ENCODE measurements around the gene SLC25A1.

SLC25A1 gene

DNA sequence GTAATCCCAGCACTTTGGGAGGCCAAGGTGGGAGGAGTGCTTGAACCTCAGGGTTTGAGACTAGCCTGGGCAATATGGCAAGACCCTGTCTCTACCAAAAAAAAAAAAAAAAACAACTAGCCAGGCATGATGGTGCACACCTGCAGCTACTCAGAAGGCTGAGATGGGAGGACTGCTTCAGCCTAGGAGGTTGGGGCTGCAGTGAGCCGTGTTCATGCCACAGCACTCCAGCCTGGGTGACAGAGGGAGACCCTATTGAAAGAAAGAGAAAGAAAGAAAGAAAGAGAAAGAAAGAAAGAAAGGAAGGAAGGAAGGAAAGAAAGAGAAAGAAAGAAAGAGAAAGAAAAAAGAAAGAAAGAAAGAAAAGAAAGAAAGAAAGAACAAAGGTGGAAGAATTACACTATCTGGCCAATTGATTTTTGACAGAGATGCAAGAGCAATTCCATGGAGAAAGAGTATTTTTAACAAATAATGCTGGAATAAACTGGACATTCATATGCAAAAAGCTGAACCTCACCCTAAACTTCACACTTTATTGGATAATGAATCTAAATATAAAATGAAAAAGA is 33.9 kb upstream of the SLC25A1 start:
- 88% methylated on average over 1 of the region's 1 CpG for WGBS
- H2AFZ ChIP-seq (ENCODE audit: low read depth, low read length): no peak overlapping the region

DNA sequence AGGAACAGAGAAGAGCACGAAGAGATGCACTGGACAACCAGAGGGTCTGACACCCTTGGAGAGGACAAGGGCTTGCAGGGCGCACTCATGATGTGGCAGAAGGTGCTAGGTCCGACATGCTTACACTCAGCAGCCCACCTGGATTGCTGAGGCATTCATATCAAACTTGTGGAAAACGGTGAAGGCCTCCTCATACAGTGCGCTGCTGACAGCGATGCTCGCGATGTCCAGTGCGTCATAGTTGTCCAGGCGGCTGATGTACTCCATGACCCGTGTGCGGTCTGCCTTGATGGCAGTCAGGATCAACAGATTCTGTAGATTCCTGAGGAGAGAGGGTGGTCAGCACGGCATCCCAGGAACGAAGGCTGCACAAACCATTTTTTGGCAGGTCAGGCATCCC is 31.7 kb upstream of the SLC25A1 start:
- WGBS: 98% methylated on average over 12 of the region's 14 CpGs
- no peaks in the 10 kb centered on the region for H3K4me1 ChIP-seq (ENCODE audit: control insufficient read depth, insufficient read depth, low read depth, low read length)

More for the DNA sequence above, 33.9 kb upstream of the SLC25A1 start:
- peaks cover 35 to 36% of the 10 kb centered on the region in 2 experiments for H3K36me3 ChIP-seq (ENCODE audit: control insufficient read depth in 1 of 2, insufficient read depth in 2 of 2, low read depth in 1 of 2, low read length in 2 of 2)
- no peak overlapping the region for H3K9ac ChIP-seq (ENCODE audit: low read length)
- H2BK15ac ChIP-seq (ENCODE audit: low read depth, poor library complexity, severe bottlenecking): no peak overlapping the region
- H3K27ac ChIP-seq (ENCODE audit: low read length, poor library complexity, severe bottlenecking): no peak overlapping the region
- H4K91ac ChIP-seq (ENCODE audit: low read length): no peak overlapping the region
- no peaks in the 10 kb centered on the region for H3K9me3 ChIP-seq (ENCODE audit: control insufficient read depth, low read length)
- H3K4me1 ChIP-seq (ENCODE audit: control insufficient read depth, insufficient read depth, low read depth, low read length): no peaks in the 10 kb centered on the region
- H3K79me1 ChIP-seq (replicated peaks; ENCODE audit: low read length, poor library complexity, severe bottlenecking): no peaks in the 10 kb centered on the region
- H3K14ac ChIP-seq (ENCODE audit: low read length in 2 of 2): no peak overlapping the region
- DNase-seq: no peak
- no peak overlapping the region for H3K4ac ChIP-seq (ENCODE audit: low read depth in 1 of 2, low read length in 2 of 2)
- H4K8ac ChIP-seq (ENCODE audit: low read length): no peak overlapping the region
- H3K18ac ChIP-seq (ENCODE audit: low read depth in 1 of 2, low read length in 2 of 2): no peak overlapping the region
- no peaks in the 10 kb centered on the region for H3K27me3 ChIP-seq (ENCODE audit: control insufficient read depth in 1 of 2, insufficient read depth in 1 of 2, low read length in 2 of 2)
- H3K4me2 ChIP-seq (ENCODE audit: low read length, poor library complexity, severe bottlenecking): no peak overlapping the region
- H2BK120ac ChIP-seq (ENCODE audit: low read depth, low read length): no peak overlapping the region
- no peak overlapping the region for H2BK5ac ChIP-seq (ENCODE audit: low read depth, low read length, poor library complexity, severe bottlenecking)
- H3K4me3 ChIP-seq (ENCODE audit: insufficient read depth in 1 of 2, low read depth in 1 of 2, low read length in 2 of 2): no peak overlapping the region
- H2BK12ac ChIP-seq (ENCODE audit: low read length in 2 of 2): no peak overlapping the region
- H2AK5ac ChIP-seq (ENCODE audit: low read length, severe bottlenecking): no peak overlapping the region
- H3K23ac ChIP-seq (ENCODE audit: low read length in 2 of 2): no peak overlapping the region

DNA sequence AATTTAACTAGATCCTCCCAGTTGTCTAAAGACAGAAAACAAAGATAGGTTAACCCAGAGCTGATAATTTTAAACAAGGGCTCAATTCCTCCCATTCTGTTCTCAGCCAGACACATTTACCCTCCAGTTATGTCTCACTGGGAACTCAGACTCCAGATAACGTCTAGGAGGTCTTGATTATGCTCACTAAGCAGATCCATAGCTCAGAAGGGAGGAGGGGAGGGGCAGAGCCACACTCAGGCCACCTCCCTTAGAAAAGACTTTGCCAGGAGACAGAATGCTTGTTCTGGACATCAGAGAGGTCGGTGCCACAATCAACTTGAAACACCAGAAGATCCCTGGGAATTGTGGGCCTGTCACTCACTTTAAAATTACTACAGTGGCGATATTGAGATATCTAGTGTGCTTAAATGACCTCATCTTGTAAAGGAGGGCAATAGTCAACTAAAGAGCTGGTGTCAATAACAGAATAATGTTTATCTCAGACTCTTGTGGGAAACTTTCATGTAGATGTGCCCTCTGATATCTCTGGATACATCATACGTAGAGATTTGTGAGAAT is 29.8 kb upstream of the SLC25A1 start:
- Histone ChIP-seq H3K14ac (ENCODE audit: low read length in 2 of 2) (no peak overlapping the region), H3K4me2 (ENCODE audit: low read length, poor library complexity, severe bottlenecking) (no peak overlapping the region), H3K36me3 (ENCODE audit: control insufficient read depth in 1 of 2, insufficient read depth in 2 of 2, low read depth in 1 of 2, low read length in 2 of 2) (peaks cover 19 to 37% of the 10 kb centered on the region in 2 experiments), H2AK5ac (ENCODE audit: low read length, severe bottlenecking) (no peak overlapping the region), H4K8ac (ENCODE audit: low read length) (no peak overlapping the region), H4K91ac (ENCODE audit: low read length) (no peak overlapping the region), H3K79me1 (replicated peaks; ENCODE audit: low read length, poor library complexity, severe bottlenecking) (no peaks in the 10 kb centered on the region), H3K18ac (ENCODE audit: low read depth in 1 of 2, low read length in 2 of 2) (no peak overlapping the region), H2BK120ac (ENCODE audit: low read depth, low read length) (no peak overlapping the region), H3K4me3 (ENCODE audit: insufficient read depth in 1 of 2, low read depth in 1 of 2, low read length in 2 of 2) (no peak overlapping the region), H3K4me1 (ENCODE audit: control insufficient read depth, insufficient read depth, low read depth, low read length) (no peaks in the 10 kb centered on the region), H3K9ac (ENCODE audit: low read length) (no peak overlapping the region), H2AFZ (ENCODE audit: low read depth, low read length) (no peak overlapping the region), H3K27me3 (ENCODE audit: control insufficient read depth in 1 of 2, insufficient read depth in 1 of 2, low read length in 2 of 2) (no peaks in the 10 kb centered on the region), H2BK12ac (ENCODE audit: low read length in 2 of 2) (no peak overlapping the region), H2BK5ac (ENCODE audit: low read depth, low read length, poor library complexity, severe bottlenecking) (no peak overlapping the region), H3K9me3 (ENCODE audit: control insufficient read depth, low read length) (no peaks in the 10 kb centered on the region), H3K27ac (ENCODE audit: low read length, poor library complexity, severe bottlenecking) (no peak overlapping the region), H3K4ac (ENCODE audit: low read depth in 1 of 2, low read length in 2 of 2) (no peak overlapping the region), H2BK15ac (ENCODE audit: low read depth, poor library complexity, severe bottlenecking) (no peak overlapping the region), H3K23ac (ENCODE audit: low read length in 2 of 2) (no peak overlapping the region)
- DNase-seq: no peak
- 86% methylated on average over 4 of the region's 4 CpGs for WGBS

More for the DNA sequence above, 31.7 kb upstream of the SLC25A1 start:
- no peak overlapping the region for H4K8ac ChIP-seq (ENCODE audit: low read length)
- no peak overlapping the region for H3K27ac ChIP-seq (ENCODE audit: low read length, poor library complexity, severe bottlenecking)
- H3K4me3 ChIP-seq (ENCODE audit: insufficient read depth in 1 of 2, low read depth in 1 of 2, low read length in 2 of 2): no peak overlapping the region
- H3K14ac ChIP-seq (ENCODE audit: low read length in 2 of 2): no peak overlapping the region
- DNase-seq: no peak
- no peak overlapping the region for H3K4ac ChIP-seq (ENCODE audit: low read depth in 1 of 2, low read length in 2 of 2)
- no peak overlapping the region for H2AFZ ChIP-seq (ENCODE audit: low read depth, low read length)
- H3K23ac ChIP-seq (ENCODE audit: low read length in 2 of 2): no peak overlapping the region
- H2BK120ac ChIP-seq (ENCODE audit: low read depth, low read length): no peak overlapping the region
- peaks cover 26 to 31% of the 10 kb centered on the region in 2 experiments for H3K36me3 ChIP-seq (ENCODE audit: control insufficient read depth in 1 of 2, insufficient read depth in 2 of 2, low read depth in 1 of 2, low read length in 2 of 2)
- H2BK12ac ChIP-seq (ENCODE audit: low read length in 2 of 2): no peak overlapping the region
- H3K4me2 ChIP-seq (ENCODE audit: low read length, poor library complexity, severe bottlenecking): no peak overlapping the region
- no peak overlapping the region for H3K9ac ChIP-seq (ENCODE audit: low read length)
- H3K9me3 ChIP-seq (ENCODE audit: control insufficient read depth, low read length): no peaks in the 10 kb centered on the region
- H3K18ac ChIP-seq (ENCODE audit: low read depth in 1 of 2, low read length in 2 of 2): no peak overlapping the region
- no peak overlapping the region for H2BK15ac ChIP-seq (ENCODE audit: low read depth, poor library complexity, severe bottlenecking)
- H3K79me1 ChIP-seq (replicated peaks; ENCODE audit: low read length, poor library complexity, severe bottlenecking): no peaks in the 10 kb centered on the region
- H2BK5ac ChIP-seq (ENCODE audit: low read depth, low read length, poor library complexity, severe bottlenecking): no peak overlapping the region
- no peak overlapping the region for H2AK5ac ChIP-seq (ENCODE audit: low read length, severe bottlenecking)
- H3K27me3 ChIP-seq (ENCODE audit: control insufficient read depth in 1 of 2, insufficient read depth in 1 of 2, low read length in 2 of 2): no peaks in the 10 kb centered on the region
- no peak overlapping the region for H4K91ac ChIP-seq (ENCODE audit: low read length)

DNA sequence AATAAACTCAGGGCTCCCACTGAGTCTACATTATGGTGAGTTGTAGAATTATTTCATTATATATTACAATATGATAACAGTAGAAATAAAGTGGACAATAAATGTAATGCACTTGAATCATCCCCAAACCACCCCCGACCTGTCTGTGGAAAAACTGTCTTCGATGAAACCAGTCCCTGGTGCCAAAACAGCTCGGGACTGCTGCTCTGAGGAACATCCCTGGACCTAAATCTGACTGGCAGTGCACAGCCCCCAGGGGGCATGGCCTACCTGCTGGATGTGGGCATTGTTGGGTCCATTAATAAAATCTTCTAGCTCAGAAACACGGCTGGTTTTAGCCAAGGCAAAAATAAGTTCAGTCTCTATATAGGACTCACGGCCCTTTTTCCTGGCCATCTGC is 29.3 kb upstream of the SLC25A1 start:
- Histone ChIP-seq H3K79me1 (replicated peaks; ENCODE audit: low read length, poor library complexity, severe bottlenecking) (no peaks in the 10 kb centered on the region), H3K4me2 (ENCODE audit: low read length, poor library complexity, severe bottlenecking) (no peak overlapping the region)
- 91% methylated on average over 5 of the region's 5 CpGs for WGBS

More for the DNA sequence above, 29.3 kb upstream of the SLC25A1 start:
- no peaks in the 10 kb centered on the region for H3K4me1 ChIP-seq (ENCODE audit: control insufficient read depth, insufficient read depth, low read depth, low read length)
- no peak overlapping the region for H3K27ac ChIP-seq (ENCODE audit: low read length, poor library complexity, severe bottlenecking)
- peaks cover 19 to 39% of the 10 kb centered on the region in 2 experiments for H3K36me3 ChIP-seq (ENCODE audit: control insufficient read depth in 1 of 2, insufficient read depth in 2 of 2, low read depth in 1 of 2, low read length in 2 of 2)
- no peak overlapping the region for H3K18ac ChIP-seq (ENCODE audit: low read depth in 1 of 2, low read length in 2 of 2)
- H2AK5ac ChIP-seq (ENCODE audit: low read length, severe bottlenecking): no peak overlapping the region
- H3K4me3 ChIP-seq (ENCODE audit: insufficient read depth in 1 of 2, low read depth in 1 of 2, low read length in 2 of 2): no peak overlapping the region
- no peak for DNase-seq
- H3K14ac ChIP-seq (ENCODE audit: low read length in 2 of 2): no peak overlapping the region
- H4K8ac ChIP-seq (ENCODE audit: low read length): no peak overlapping the region
- no peaks in the 10 kb centered on the region for H3K27me3 ChIP-seq (ENCODE audit: control insufficient read depth in 1 of 2, insufficient read depth in 1 of 2, low read length in 2 of 2)
- no peak overlapping the region for H2BK120ac ChIP-seq (ENCODE audit: low read depth, low read length)
- H2BK12ac ChIP-seq (ENCODE audit: low read length in 2 of 2): no peak overlapping the region
- H3K9me3 ChIP-seq (ENCODE audit: control insufficient read depth, low read length): no peaks in the 10 kb centered on the region
- no peak overlapping the region for H2AFZ ChIP-seq (ENCODE audit: low read depth, low read length)
- no peak overlapping the region for H3K9ac ChIP-seq (ENCODE audit: low read length)
- H3K4ac ChIP-seq (ENCODE audit: low read depth in 1 of 2, low read length in 2 of 2): no peak overlapping the region
- H2BK15ac ChIP-seq (ENCODE audit: low read depth, poor library complexity, severe bottlenecking): no peak overlapping the region
- H2BK5ac ChIP-seq (ENCODE audit: low read depth, low read length, poor library complexity, severe bottlenecking): no peak overlapping the region
- no peak overlapping the region for H4K91ac ChIP-seq (ENCODE audit: low read length)
- H3K23ac ChIP-seq (ENCODE audit: low read length in 2 of 2): no peak overlapping the region
